Skeletal muscle tissue (tissue), 4 donors: ENCODE measurements around the gene MXRA7. TPM values are rescaled to one million over a fixed set of nuclear protein-coding genes. Genes with fewer than 3 reads are reported as not detected.
"Not testable (repeated sequence)": the region's sequence is repeated elsewhere in the genome, so short reads cannot be mapped to it uniquely, and the experiment has no call there.

Experiments used
- H3K27ac ChIP-seq: one replicate; pipeline ENCODE4 v1.7.0; 2013; ENCODE audit warnings: mild to moderate bottlenecking, low read depth, low read length, inconsistent platforms
- H3K27me3 ChIP-seq, 3 donors: one replicate each; pipeline ENCODE4 v1.7.0; 2013; ENCODE audit warnings: low read length in 3 of 3; ENCODE audit not compliant: control insufficient read depth in 3 of 3, insufficient read depth in 3 of 3
- H3K36me3 ChIP-seq, 3 donors: one replicate each; pipeline ENCODE4 v1.7.0; 2013; ENCODE audit warnings: low read length in 3 of 3; ENCODE audit not compliant: control insufficient read depth in 3 of 3, insufficient read depth in 3 of 3
- H3K4me1 ChIP-seq, 3 donors: one replicate each; pipeline ENCODE4 v1.7.0; 2013; ENCODE audit warnings: low read length in 3 of 3, mild to moderate bottlenecking in 3 of 3; ENCODE audit not compliant: control insufficient read depth in 3 of 3, insufficient read depth in 3 of 3
- H3K4me3 ChIP-seq, 3 donors: one replicate each; pipeline ENCODE4 v1.7.0; 2013; ENCODE audit warnings: low read length in 3 of 3
- H3K9ac ChIP-seq, 3 donors: one replicate each; pipeline ENCODE4 v1.7.0; 2013; ENCODE audit warnings: low read length in 3 of 3, mild to moderate bottlenecking in 3 of 3, moderate library complexity in 2 of 3, low read depth in 1 of 3
- H3K9me3 ChIP-seq, 3 donors: one replicate each; pipeline ENCODE4 v1.7.0; 2013; ENCODE audit warnings: low read length in 3 of 3; ENCODE audit not compliant: control insufficient read depth in 3 of 3
- total RNA-seq: library from RNA; depleted of rRNA; stranded (reverse); fragments of >200 nt; gene quantifications from one replicate; pipeline ENCODE4 v1.2.3, GENCODE V29; 2014
- donor health status: Osteomylitis.

Gene MXRA7
- total RNA-seq, 1 donor from 2014 or later: 75.7 TPM

GRCh38 chr17:76735586-76736348, 25.0 kb upstream of the MXRA7 start:
- H3K4me1 ChIP-seq: peaks cover 23 to 52% (median 36%) of the 10 kb centered on the region in 3 donors
- H3K36me3 ChIP-seq: peaks cover 29 to 42% (median 41%) of the 10 kb centered on the region in 3 donors
- H3K27me3 ChIP-seq: no peaks in the 10 kb centered on the region
- peak overlapping the region; percentile 77 to 99 (median 99) for H3K9ac ChIP-seq
- H3K9me3 ChIP-seq: no peaks in the 10 kb centered on the region
- peak overlapping the region; percentile 99 for H3K27ac ChIP-seq
- H3K4me3 ChIP-seq: peak overlapping the region; percentile 84 to 100 (median 98)

- peaks cover 29 to 42% (median 41%) of the 10 kb centered on the region in 3 donors for H3K36me3 ChIP-seq
- H3K9ac ChIP-seq: peak overlapping the region; percentile 48 to 99 (median 60)
- no peaks in the 10 kb centered on the region for H3K27me3 ChIP-seq
- H3K4me3 ChIP-seq: peak overlapping the region; percentile 30 to 100 (median 84)
- peaks cover 23 to 45% (median 38%) of the 10 kb centered on the region in 3 donors for H3K4me1 ChIP-seq
- H3K9me3 ChIP-seq: no peaks in the 10 kb centered on the region
- peak overlapping the region; percentile 99 for H3K27ac ChIP-seq
Observed at GRCh38 chr17:76735006-76735405, 24.2 kb upstream of the MXRA7 start.

- Histone ChIP-seq H3K4me1 (peaks cover 23 to 45% (median 42%) of the 10 kb centered on the region in 3 donors), H3K36me3 (peaks cover 29 to 45% (median 41%) of the 10 kb centered on the region in 3 donors), H3K27ac (peak overlapping the region; percentile 99), H3K9me3 (no peaks in the 10 kb centered on the region), H3K4me3 (peak overlapping the region in 2 of 3 donors; percentile 84 to 100), H3K27me3 (no peaks in the 10 kb centered on the region), H3K9ac (peak overlapping the region; percentile 22 to 99 (median 60))
Observed at GRCh38 chr17:76734080-76734840, 23.5 kb upstream of the MXRA7 start.

- Histone ChIP-seq H3K36me3 (peaks cover 29 to 47% (median 41%) of the 10 kb centered on the region in 3 donors), H3K9ac (no peak overlapping the region), H3K4me3 (no peak overlapping the region), H3K9me3 (no peaks in the 10 kb centered on the region), H3K4me1 (peaks cover 19 to 43% (median 41%) of the 10 kb centered on the region in 3 donors), H3K27me3 (no peaks in the 10 kb centered on the region), H3K27ac (no peak overlapping the region)
Observed at GRCh38 chr17:76733618-76733957, 22.8 kb upstream of the MXRA7 start.

GRCh38 chr17:76732734-76733617, 22.2 kb upstream of the MXRA7 start:
- Histone ChIP-seq H3K9ac (no peak overlapping the region), H3K27me3 (no peaks in the 10 kb centered on the region), H3K4me1 (peaks cover 22 to 47% (median 42%) of the 10 kb centered on the region in 3 donors), H3K4me3 (no peak overlapping the region), H3K27ac (no peak overlapping the region), H3K9me3 (no peaks in the 10 kb centered on the region), H3K36me3 (peaks cover 29 to 47% (median 41%) of the 10 kb centered on the region in 3 donors)

- not testable (repeated sequence) for H3K9me3 ChIP-seq, H3K27me3 ChIP-seq, H3K4me3 ChIP-seq, H3K9ac ChIP-seq, H3K27ac ChIP-seq
- Histone ChIP-seq H3K4me1 (peaks cover 30 to 56% (median 51%) of the 10 kb centered on the region in 3 donors), H3K36me3 (peaks cover 29 to 47% (median 41%) of the 10 kb centered on the region in 3 donors)
Observed at GRCh38 chr17:76731800-76732733, 21.3 kb upstream of the MXRA7 start.

- H3K9ac ChIP-seq: peak overlapping the region; percentile 86 to 96 (median 92)
- no peaks in the 10 kb centered on the region for H3K9me3 ChIP-seq
- peak overlapping the region; percentile 97 for H3K27ac ChIP-seq
- peaks cover 30 to 44% (median 42%) of the 10 kb centered on the region in 3 donors for H3K4me1 ChIP-seq
- H3K4me3 ChIP-seq: peak overlapping the region; percentile 78 to 91 (median 90)
- H3K27me3 ChIP-seq: no peaks in the 10 kb centered on the region
- peaks cover 17 to 30% (median 23%) of the 10 kb centered on the region in 3 donors for H3K36me3 ChIP-seq
Observed at GRCh38 chr17:76727745-76728456, 17.1 kb upstream of the MXRA7 start.

GRCh38 chr17:76726776-76727718, 16.3 kb upstream of the MXRA7 start, which contains the start of gene METTL23:
METTL23 (plus strand) TSS chr17:76726839; CDS start chr17:76729711, 2,872 bp downstream.
- no peaks in the 10 kb centered on the region for H3K27me3 ChIP-seq
- peak within 1 kb of the TSS; percentile 93 to 99 (median 97) for H3K9ac ChIP-seq
- H3K4me3 ChIP-seq: peak within 1 kb of the TSS; percentile 87 to 95 (median 91)
- peaks cover 22 to 35% (median 23%) of the 10 kb centered on the region in 3 donors for H3K36me3 ChIP-seq
- peaks cover 30 to 40% (median 38%) of the 10 kb centered on the region in 3 donors for H3K4me1 ChIP-seq
- peak within 1 kb of the TSS; percentile 97 for H3K27ac ChIP-seq
- H3K9me3 ChIP-seq: no peaks in the 10 kb centered on the region
